GM23338 (cell line): ENCODE data around the gene UNC93B1. TPM values are rescaled to one million over a fixed set of nuclear protein-coding genes. Genes with fewer than 3 reads are reported as not detected.

Experiments
- ATAC-seq: fragments of 200-7000 bp; cut with Tn5 transposase; 3 replicates; pipeline ENCODE4 v1.9.1; 2020
- DNase-seq: peaks from one replicate; pipeline ENCODE4 v3.0.0-alpha.2; 2015; ENCODE audit warnings: low spot score
- H2AFZ ChIP-seq: fragments of 200-600 bp; sonication (generic); 2 replicates; pipeline ENCODE4 v1.8.0; 2016; ENCODE audit warnings: antibody characterized with exemption, mild to moderate bottlenecking, moderate library complexity
- H3F3A ChIP-seq: fragments of 200-600 bp; sonication (generic); replicated peaks from 2 replicates; pipeline ENCODE4 v1.8.0; 2017; ENCODE audit warnings: antibody characterized with exemption, mixed run types, low read depth
- H3K27ac ChIP-seq: fragments of 200-600 bp; sonication (generic); 2 replicates; pipeline ENCODE4 v1.6.1; 2016; ENCODE audit warnings: low read depth
- H3K27me3 ChIP-seq: fragments of 200-600 bp; sonication (generic); 2 replicates; pipeline ENCODE4 v1.8.0; 2016; ENCODE audit warnings: mild to moderate bottlenecking, mixed run types, moderate library complexity; ENCODE audit not compliant: insufficient read depth
- H3K36me3 ChIP-seq: fragments of 200-600 bp; sonication (generic); 2 replicates; pipeline ENCODE4 v1.8.0; 2016; ENCODE audit warnings: mild to moderate bottlenecking; ENCODE audit not compliant: insufficient read depth
- H3K4me1 ChIP-seq: fragments of 200-600 bp; sonication (generic); 2 replicates; pipeline ENCODE4 v1.8.0; 2016; ENCODE audit warnings: mild to moderate bottlenecking, moderate library complexity; ENCODE audit not compliant: insufficient read depth
- H3K4me2 ChIP-seq: fragments of 200-600 bp; sonication (generic); 2 replicates; pipeline ENCODE4 v1.7.1; 2017; ENCODE audit warnings: mixed run types
- H3K4me3 ChIP-seq: fragments of 200-600 bp; sonication (generic); 2 replicates; pipeline ENCODE4 v1.6.1; 2016; ENCODE audit warnings: mixed run types
- H3K79me2 ChIP-seq: fragments of 200-600 bp; sonication (generic); replicated peaks from 2 replicates; pipeline ENCODE4 v1.8.0; 2017; ENCODE audit warnings: mild to moderate bottlenecking; ENCODE audit not compliant: insufficient read depth
- H3K9me2 ChIP-seq: fragments of 200-600 bp; sonication (generic); 2 replicates; pipeline ENCODE4 v1.8.0; 2017; ENCODE audit not compliant: insufficient read depth
- H4K20me1 ChIP-seq: fragments of 200-600 bp; sonication (generic); replicated peaks from 2 replicates; pipeline ENCODE4 v1.8.0; 2017; ENCODE audit warnings: mild to moderate bottlenecking; ENCODE audit not compliant: insufficient read depth
- H3K27ac Mint-ChIP-seq: 2 replicates; pipeline ENCODE4 v1.8.0; 2020; ENCODE audit warnings: inconsistent platforms, mild to moderate bottlenecking, moderate library complexity, mixed read lengths
- H3K27me3 Mint-ChIP-seq: 3 replicates; pipeline ENCODE4 v1.8.0; 2022; ENCODE audit warnings: low read depth, mild to moderate bottlenecking, moderate library complexity, mixed read lengths, inconsistent platforms; ENCODE audit not compliant: insufficient read depth, poor library complexity
- H3K36me3 Mint-ChIP-seq: 3 replicates; pipeline ENCODE4 v1.8.0; 2021; ENCODE audit warnings: low read depth, mild to moderate bottlenecking, inconsistent platforms, moderate library complexity, mixed read lengths
- H3K4me1 Mint-ChIP-seq: 3 replicates; pipeline ENCODE4 v1.8.0; 2020; ENCODE audit warnings: mild to moderate bottlenecking, inconsistent platforms, mixed read lengths
- H3K4me3 Mint-ChIP-seq: 3 replicates; pipeline ENCODE4 v1.8.0; 2021; ENCODE audit warnings: moderate library complexity, mild to moderate bottlenecking, inconsistent platforms, mixed read lengths
- H3K9me3 Mint-ChIP-seq: 3 replicates; pipeline ENCODE4 v1.8.0; 2020; ENCODE audit warnings: moderate library complexity, mild to moderate bottlenecking, inconsistent platforms, mixed read lengths
- CREB1 ChIP-seq: fragments of 250-450 bp; sonication (Bioruptor Pico); IDR thresholded peaks from 2 replicates; pipeline ENCODE4 v1.5.0; 2020; ENCODE audit warnings: low read depth, mild to moderate bottlenecking, moderate library complexity
- ETS1 ChIP-seq: IDR thresholded peaks from 2 replicates; pipeline ENCODE4 v1.6.1; 2016; ENCODE audit warnings: antibody characterized with exemption
- EZH2 ChIP-seq: fragments of 200-600 bp; sonication (generic); IDR thresholded peaks from one replicate; pipeline ENCODE4 v1.8.0; 2017; ENCODE audit warnings: antibody characterized with exemption, mild to moderate bottlenecking, low read depth; ENCODE audit not compliant: unreplicated experiment
- EZH2phosphoT487 ChIP-seq: fragments of 200-600 bp; sonication (generic); IDR thresholded peaks from one replicate; pipeline ENCODE4 v1.8.1; 2018; ENCODE audit warnings: antibody characterized with exemption; ENCODE audit not compliant: unreplicated experiment
- JUNB ChIP-seq: IDR thresholded peaks from one replicate; pipeline ENCODE4 v1.6.1; 2016; ENCODE audit warnings: antibody characterized with exemption; ENCODE audit not compliant: unreplicated experiment
- NANOG ChIP-seq: IDR thresholded peaks from 2 replicates; pipeline ENCODE4 v1.6.1; 2016; ENCODE audit warnings: antibody characterized with exemption, borderline replicate concordance
- POLR2AphosphoS5 ChIP-seq: IDR thresholded peaks from 2 replicates; pipeline ENCODE4 v1.6.1; 2016; ENCODE audit warnings: antibody characterized with exemption, low read depth
- REST ChIP-seq: IDR thresholded peaks from one replicate; pipeline ENCODE4 v1.6.1; 2018; ENCODE audit warnings: antibody characterized with exemption; ENCODE audit not compliant: unreplicated experiment
- STAT1 ChIP-seq: IDR thresholded peaks from one replicate; pipeline ENCODE4 v1.6.1; 2016; ENCODE audit warnings: antibody characterized with exemption; ENCODE audit not compliant: unreplicated experiment
- ZNF114 ChIP-seq: fragments of 250-450 bp; sonication (Bioruptor Pico); IDR thresholded peaks from 2 replicates; pipeline ENCODE4 v1.5.0; 2020; ENCODE audit warnings: mild to moderate bottlenecking, moderate library complexity
- ZNF331 ChIP-seq: fragments of 250-450 bp; sonication (Bioruptor Pico); IDR thresholded peaks from 2 replicates; pipeline ENCODE4 v1.5.0; 2020; ENCODE audit warnings: low read depth, mild to moderate bottlenecking, moderate library complexity
- ZNF462 ChIP-seq: fragments of 250-450 bp; sonication (Bioruptor Pico); IDR thresholded peaks from 2 replicates; pipeline ENCODE4 v1.5.0; 2020; ENCODE audit warnings: mild to moderate bottlenecking, moderate library complexity
- polyA plus RNA-seq: library from polyadenylated mRNA; unstranded; fragments of >200 nt; fragmentation: Nextera tagmentation; extraction: Ambion mirVana; gene quantifications from 2 replicates; pipeline ENCODE4 v1.2.1, GENCODE V29; 2016
- total RNA-seq: library from RNA; depleted of rRNA; stranded (reverse); fragments of >200 nt; shearing (Covaris generic); gene quantifications from 2 replicates; pipeline ENCODE4 v1.2.3, GENCODE V29; 2014
- TF ChIP-seq, protein P1 (sequence below), 2 experiments: fragments of 200-600 bp in 1 of 2; sonication (generic) in 1 of 2; conservative IDR thresholded peaks; 2 replicates each; pipeline versions ENCODE4 v1.5.1 to v1.6.1; 2016 to 2017; ENCODE audit warnings: antibody characterized with exemption in 2 of 2, low read depth in 2 of 2, mild to moderate bottlenecking in 2 of 2, moderate library complexity in 1 of 2

UNC93B1 gene
- total and polyA plus RNA-seq, 2 experiments from 2014 or later: 16.2 to 34.4 TPM

GRCh38 chr11:68037411-68038225 is 33.7 kb upstream of the UNC93B1 start:
- no peak overlapping the region; the same call in 1 of the 2 replicates for H3K27ac Mint-ChIP-seq
- TF ChIP-seq REST (no peak), CREB1 (no peak), STAT1 (no peak), ZNF114 (no peak), EZH2phosphoT487 (no peak), POLR2AphosphoS5 (no peak), ZNF331 (CRISPR knock-in tag) (no peak), EZH2 (no peak), NANOG (no peak), ETS1 (no peak), ZNF462 (no peak), JUNB (no peak)
- TF ChIP-seq, protein P1, sequence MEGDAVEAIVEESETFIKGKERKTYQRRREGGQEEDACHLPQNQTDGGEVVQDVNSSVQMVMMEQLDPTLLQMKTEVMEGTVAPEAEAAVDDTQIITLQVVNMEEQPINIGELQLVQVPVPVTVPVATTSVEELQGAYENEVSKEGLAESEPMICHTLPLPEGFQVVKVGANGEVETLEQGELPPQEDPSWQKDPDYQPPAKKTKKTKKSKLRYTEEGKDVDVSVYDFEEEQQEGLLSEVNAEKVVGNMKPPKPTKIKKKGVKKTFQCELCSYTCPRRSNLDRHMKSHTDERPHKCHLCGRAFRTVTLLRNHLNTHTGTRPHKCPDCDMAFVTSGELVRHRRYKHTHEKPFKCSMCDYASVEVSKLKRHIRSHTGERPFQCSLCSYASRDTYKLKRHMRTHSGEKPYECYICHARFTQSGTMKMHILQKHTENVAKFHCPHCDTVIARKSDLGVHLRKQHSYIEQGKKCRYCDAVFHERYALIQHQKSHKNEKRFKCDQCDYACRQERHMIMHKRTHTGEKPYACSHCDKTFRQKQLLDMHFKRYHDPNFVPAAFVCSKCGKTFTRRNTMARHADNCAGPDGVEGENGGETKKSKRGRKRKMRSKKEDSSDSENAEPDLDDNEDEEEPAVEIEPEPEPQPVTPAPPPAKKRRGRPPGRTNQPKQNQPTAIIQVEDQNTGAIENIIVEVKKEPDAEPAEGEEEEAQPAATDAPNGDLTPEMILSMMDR (conservative IDR thresholded peaks at IDR 0.05; ENCODE audit: low read depth in 2 of 2): no peak
- no peak overlapping the region for H3K4me2 ChIP-seq

More at GRCh38 chr11:68037411-68038225, 33.7 kb upstream of the UNC93B1 start:
- ATAC-seq (no peak), DNase-seq (no peak)
- Mint-ChIP-seq H3K27me3 (peaks cover 14% of the 10 kb centered on the region), H3K9me3 (no peaks in the 10 kb centered on the region), H3K4me3 (no peak overlapping the region), H3K36me3 (peaks cover 11% of the 10 kb centered on the region), H3K4me1 (peaks cover 7% of the 10 kb centered on the region)
- Histone ChIP-seq H3K27ac (no peak overlapping the region), H3K4me1 (peaks cover 18% of the 10 kb centered on the region), H4K20me1 (no peaks in the 10 kb centered on the region), H3K4me3 (no peak overlapping the region), H3K79me2 (no peaks in the 10 kb centered on the region), H3K27me3 (no peaks in the 10 kb centered on the region), H3F3A (peaks cover 10% of the 10 kb centered on the region; the same call in 1 of the 2 replicates), H2AFZ (no peak overlapping the region), H3K36me3 (peaks cover 6% of the 10 kb centered on the region; the same call in 1 of the 2 replicates), H3K9me2 (no peaks in the 10 kb centered on the region)
